PC-9 (cell line): Measurements from ENCODE around the gene CHST1.

ENCODE experiments used
- CTCF ChIP-seq: fragments of 200-600 bp; sonication (generic); conservative IDR thresholded peaks from 2 replicates; pipeline ENCODE4 v1.6.1; 2017; ENCODE audit warnings: mixed run types, antibody characterized with exemption, mild to moderate bottlenecking, moderate library complexity
- EZH2 ChIP-seq: fragments of 200-600 bp; sonication (generic); IDR thresholded peaks from 2 replicates; pipeline ENCODE4 v1.8.0; 2017; ENCODE audit warnings: antibody characterized with exemption, low read depth

- TF ChIP-seq CTCF, result no peak
- no peak for TF ChIP-seq EZH2
Observed at GRCh38 chr11:45622861-45623260, 42.6 kb downstream of the CHST1 start.
